ENCODE results near the gene YWHAQ.
A peak's percentile ranks its signal among the peaks of the same experiment; 100 is the strongest.
"Not testable (repeated sequence)": the region's sequence is repeated elsewhere in the genome, so short reads cannot be mapped to it uniquely, and the experiment has no call there.

The YWHAQ gene

DNA sequence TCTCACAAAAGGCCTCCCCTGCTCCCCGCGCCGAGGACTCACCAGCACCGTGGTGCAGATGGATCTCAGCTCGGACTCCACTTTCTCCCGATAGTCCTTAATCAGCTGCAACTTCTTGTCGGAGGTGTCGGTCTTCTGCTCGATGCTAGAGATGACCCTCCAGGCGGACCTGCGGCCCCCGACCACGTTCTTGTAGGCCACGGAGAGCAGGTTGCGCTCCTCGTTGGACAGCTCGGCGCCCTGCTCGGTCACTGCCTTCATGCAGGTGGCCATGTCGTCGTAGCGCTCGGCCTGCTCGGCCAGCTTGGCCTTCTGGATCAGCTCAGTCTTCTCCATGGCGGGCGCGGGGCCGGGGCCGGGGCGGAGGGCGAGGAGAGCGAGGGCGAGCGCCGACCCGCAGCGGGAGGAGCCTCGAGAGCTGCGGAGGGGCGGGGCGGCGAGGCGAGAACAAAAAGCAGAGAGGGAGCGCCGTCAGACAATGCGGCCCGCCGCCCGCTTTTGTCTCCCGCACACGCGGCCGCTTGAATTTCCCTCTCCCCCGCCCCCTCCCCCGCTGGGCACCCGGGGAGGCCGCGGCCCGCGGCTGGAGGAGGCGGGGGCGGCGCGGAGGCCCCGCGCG lies 571 bp downstream of the YWHAQ start:
- no peak for TF ChIP-seq ZNF274 (IDR thresholded peaks at IDR 0.05; ENCODE audit: low read depth, low read length)
- peak overlapping the region; percentile 95 for H3K4me3 ChIP-seq (ENCODE audit: low read length)

DNA sequence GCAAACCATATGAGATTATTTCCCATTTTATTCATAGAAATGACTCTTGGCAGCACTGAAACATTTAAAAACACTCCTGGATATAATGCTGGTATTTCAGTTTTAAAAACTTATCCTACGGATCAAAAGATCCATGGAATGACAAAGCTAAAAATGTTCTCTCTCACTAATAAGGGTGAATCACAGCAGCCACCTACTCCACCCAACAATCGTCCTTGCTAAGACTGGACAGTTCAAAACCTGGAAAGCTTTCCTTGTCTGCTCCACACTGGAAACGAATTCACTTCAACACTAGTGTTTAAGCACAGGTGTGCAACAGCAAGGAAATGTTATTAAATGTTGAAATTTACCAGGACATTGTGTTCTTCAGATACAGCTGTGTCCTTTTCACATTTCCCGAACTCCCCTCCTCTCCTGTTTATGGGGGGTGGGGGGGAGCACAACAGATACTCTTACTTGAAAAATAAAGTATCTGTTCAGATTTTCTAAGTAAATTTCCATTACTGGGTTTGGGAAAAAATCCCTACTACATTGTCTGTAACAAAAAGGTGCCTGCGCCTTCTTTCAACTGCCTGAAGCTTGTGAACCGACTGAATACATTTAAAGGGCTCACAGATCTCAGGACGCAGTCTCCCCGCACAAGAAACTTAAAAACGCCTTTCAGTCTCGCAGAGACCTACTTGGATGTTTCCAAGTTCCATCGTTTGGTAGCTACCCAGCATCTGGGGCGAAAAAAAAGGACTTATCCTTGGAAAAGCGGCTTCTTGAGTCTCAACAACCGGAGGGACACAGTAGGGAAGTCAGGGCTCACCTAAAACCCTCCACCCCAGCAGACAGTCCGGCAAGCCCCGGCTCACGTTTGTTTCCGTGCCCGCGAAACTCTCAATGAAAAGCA lies 1.3 kb downstream of the YWHAQ start:
- TF ChIP-seq ZNF274 (IDR thresholded peaks at IDR 0.05; ENCODE audit: low read depth, low read length) = no peak
- H3K4me3 ChIP-seq (ENCODE audit: low read length) = peak overlapping the region; percentile 95

DNA sequence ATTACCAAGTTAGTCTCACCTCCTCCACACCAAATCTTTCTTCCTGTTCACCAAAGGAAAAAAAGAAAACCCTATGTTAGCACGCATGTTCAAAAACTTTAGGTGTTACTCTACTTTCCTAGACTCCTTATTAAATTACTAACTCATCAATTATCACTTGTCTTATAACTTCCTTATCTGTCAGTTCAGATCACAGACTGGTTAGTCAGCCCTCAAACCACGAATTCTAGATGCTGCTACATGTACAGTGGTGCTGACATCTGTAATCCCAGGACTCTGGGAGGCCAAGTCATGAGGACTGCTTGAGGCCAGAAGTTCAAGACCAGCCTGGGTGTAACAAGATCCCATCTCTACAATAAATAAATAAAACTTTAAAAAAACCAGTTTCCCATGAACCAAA lies 3.5 kb downstream of the YWHAQ start:
- no peak overlapping the region for H3K4me3 ChIP-seq (ENCODE audit: low read length)
- no peak for TF ChIP-seq ZNF274 (IDR thresholded peaks at IDR 0.05; ENCODE audit: low read depth, low read length)

DNA sequence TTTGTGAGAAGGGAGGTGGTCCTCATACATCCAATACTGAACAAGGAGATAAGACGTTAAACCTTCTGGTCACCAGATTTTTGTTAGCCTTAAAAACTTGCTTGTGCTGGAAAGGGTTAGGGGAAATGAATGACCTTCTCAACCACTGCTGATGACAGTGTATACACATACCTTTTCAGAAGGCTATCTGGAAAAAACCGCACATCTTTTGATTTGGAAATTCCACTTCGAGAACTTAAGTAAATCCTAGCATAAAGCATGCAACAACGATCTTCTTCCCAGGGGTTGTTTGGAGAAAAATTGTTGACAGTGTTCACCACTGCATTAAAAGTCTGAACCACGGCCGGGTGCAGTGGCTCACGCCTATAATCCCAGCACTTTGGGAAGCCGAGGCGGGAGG lies 7.6 kb downstream of the YWHAQ start:
- H3K4me3 ChIP-seq (ENCODE audit: low read length) = no peak overlapping the region
- TF ChIP-seq ZNF274 (IDR thresholded peaks at IDR 0.05; ENCODE audit: low read depth, low read length) = no peak

DNA sequence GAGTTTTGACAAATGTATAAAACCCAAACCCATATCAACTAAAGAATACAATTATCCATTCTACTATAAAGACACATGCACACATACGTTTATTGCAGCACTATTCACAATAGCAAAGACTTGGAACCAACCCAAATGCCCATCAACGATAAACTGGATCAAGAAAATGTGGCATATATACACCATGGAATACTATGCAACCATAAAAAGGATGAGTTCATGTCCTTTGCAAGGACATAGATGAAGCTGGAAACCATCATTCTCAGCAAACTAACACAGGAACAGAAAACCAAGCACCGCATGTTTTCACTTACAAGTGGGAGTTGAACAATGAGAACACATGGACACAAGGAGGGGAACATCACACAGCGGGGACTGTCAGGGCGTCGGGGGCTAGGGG lies 9.1 kb downstream of the YWHAQ start:
- not testable (repeated sequence) for H3K4me3 ChIP-seq (ENCODE audit: low read length)

DNA sequence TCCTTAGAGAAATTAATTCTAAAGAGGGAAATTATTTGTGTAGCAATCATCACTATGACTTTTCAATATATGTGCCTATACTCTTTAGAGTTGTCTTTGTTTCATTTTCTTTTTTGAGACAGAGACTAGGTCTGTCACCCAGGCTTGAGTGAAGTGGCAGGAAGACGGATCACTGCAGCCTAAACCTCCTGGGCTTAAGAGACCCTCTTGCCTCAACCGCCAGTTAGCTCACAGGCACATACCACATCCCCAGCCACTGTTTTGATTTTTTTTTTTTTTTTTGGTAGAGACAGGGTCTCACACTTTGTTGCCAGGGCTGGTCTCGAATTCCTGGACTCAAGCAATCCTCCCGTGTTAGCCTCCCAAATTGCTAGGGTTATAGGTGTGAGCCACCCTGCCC lies 12.4 kb downstream of the YWHAQ start:
- no peak for TF ChIP-seq ZNF274 (IDR thresholded peaks at IDR 0.05; ENCODE audit: low read depth, low read length)

DNA sequence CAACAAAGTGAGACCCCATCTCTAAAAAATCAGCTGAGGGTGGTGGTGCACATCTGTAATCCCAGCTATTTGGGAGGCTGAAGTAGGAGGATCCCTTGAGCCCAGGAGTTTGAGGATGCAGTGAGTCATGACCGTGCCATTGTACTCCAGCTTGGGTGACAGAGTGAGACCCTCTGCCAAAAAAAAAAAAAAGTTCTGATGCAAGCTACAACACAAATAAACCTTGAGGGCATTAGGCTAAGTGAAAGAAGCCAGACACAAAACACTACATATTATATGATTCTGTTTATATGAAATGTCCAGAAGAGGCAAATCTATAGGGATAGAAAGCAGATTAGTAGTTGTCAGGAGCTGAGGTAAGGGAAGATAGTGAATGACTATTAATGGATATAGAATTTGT lies 13.0 kb downstream of the YWHAQ start:
- no peak overlapping the region for H3K4me3 ChIP-seq (ENCODE audit: low read length)
- no peak for TF ChIP-seq ZNF274 (IDR thresholded peaks at IDR 0.05; ENCODE audit: low read depth, low read length)

More for the DNA sequence above, 12.4 kb downstream of the YWHAQ start:
- H3K4me3 ChIP-seq (ENCODE audit: low read length) = peak overlapping the region; percentile 60; the same call in 1 of the 2 replicates

DNA sequence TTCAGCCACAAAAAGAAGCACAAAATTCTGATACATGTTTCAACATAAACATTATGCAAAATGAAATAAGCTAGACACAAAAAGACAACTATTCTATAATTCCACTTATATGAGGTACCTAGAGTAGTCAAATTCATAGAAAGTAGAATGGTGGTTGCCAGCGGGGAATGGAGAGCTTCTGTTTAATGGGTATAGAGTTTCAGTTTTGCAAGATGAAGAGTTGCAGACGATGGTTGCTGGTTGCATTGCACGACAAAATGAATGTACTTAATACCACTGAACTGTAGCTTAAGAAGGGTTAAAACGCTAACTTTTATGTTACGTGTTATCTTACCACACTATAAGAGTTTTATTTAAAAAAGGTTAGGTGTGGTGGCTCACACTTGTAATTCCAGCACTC lies 13.5 kb downstream of the YWHAQ start:
- H3K4me3 ChIP-seq (ENCODE audit: low read length) = no peak overlapping the region
- TF ChIP-seq ZNF274 (IDR thresholded peaks at IDR 0.05; ENCODE audit: low read depth, low read length) = no peak

DNA sequence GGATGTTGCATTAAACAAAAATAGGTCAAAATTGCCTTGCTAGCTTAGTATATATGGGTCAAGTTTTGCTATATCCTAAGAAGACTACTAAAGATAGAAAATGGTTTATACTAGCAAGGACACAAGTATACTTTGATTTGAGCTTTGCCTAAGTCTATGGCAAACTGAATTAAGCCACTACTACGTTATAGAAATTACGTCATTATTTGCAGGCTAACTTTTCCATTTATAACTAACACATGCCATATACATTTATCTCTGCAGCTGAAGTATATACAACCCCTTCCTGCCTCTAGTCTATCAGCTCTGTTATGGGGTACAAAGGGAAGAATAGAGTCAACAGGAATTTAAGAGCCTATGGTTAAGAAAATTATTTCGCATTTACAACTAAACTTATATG lies 16.2 kb downstream of the YWHAQ start:
- TF ChIP-seq ZNF274 (IDR thresholded peaks at IDR 0.05; ENCODE audit: low read depth, low read length) = no peak
- H3K4me3 ChIP-seq (ENCODE audit: low read length) = no peak overlapping the region

DNA sequence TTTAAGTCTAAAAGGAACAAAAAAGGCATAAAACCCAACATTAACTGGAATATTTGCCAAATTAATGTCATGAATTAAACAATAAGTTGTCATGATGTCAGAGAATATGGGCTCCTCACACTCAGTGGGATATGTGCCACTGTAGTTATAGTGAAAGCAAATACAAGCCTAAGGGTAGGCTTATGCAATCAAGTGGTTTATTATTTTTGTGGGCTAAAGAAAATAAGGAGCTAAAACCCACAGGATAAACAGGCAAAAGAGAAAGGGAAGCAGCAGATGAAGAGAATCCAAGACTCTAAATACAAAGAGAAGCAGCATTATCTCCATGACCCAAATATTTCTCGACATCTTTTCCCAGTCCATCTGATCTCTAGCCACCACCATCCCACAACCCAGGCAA lies 17.5 kb downstream of the YWHAQ start:
- H3K4me3 ChIP-seq (ENCODE audit: low read length) = no peak overlapping the region
- TF ChIP-seq ZNF274 (IDR thresholded peaks at IDR 0.05; ENCODE audit: low read depth, low read length) = no peak

DNA sequence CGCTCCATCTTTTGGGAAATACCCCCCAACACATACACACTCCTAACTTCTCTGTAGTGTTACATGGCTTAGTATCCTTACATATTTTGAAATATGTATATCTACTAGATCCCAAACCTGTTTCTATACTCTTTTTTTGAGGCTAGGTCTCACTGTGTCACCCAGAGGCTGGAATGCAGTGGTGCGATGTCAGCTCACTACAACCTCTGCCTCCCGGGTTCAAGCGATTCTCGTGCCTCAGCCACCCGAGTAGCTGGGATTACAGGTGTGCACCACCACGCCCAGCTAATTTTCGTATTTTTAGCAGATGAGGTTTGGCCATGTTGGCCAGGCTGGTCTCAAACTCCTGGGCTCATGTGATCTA lies 19.3 kb downstream of the YWHAQ start:
- not testable (repeated sequence) for H3K4me3 ChIP-seq (ENCODE audit: low read length)

DNA sequence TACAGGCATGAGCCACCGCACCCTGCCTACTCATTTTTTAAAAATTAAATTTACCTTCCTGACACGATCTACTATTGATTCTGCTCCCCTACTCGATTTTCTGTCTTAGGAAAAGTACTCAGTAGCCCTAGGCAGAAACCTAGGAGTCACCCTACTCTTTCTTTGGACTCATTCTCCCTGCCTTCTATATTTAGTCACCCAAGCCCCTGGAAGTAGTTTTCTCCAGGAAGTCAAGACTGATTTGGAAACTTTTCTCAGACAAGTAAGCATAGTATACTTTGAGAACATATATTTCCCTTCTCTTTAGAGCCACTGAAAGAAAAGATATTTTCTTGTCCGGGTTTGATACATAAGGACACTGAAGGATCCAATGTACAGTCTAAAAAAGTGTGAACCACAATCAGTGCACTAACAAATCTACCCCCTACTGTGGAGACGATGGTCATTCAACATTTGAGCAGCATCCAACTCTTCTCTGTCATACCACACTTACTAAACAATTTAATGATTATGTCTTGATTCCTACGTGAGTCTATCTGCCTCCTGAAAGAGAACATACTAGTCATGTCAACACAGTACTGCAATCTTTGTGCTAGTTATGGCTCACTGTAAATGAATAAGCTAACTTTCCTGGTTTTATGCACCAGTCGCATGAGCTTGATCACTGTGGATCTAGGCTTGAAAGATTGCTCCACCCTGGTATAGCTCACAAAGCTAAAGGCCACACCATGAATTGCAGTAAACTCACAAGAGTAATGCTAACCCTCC lies 19.8 kb downstream of the YWHAQ start:
- no peak for TF ChIP-seq ZNF274 (IDR thresholded peaks at IDR 0.05; ENCODE audit: low read depth, low read length)
- no peak overlapping the region for H3K4me3 ChIP-seq (ENCODE audit: low read length)

DNA sequence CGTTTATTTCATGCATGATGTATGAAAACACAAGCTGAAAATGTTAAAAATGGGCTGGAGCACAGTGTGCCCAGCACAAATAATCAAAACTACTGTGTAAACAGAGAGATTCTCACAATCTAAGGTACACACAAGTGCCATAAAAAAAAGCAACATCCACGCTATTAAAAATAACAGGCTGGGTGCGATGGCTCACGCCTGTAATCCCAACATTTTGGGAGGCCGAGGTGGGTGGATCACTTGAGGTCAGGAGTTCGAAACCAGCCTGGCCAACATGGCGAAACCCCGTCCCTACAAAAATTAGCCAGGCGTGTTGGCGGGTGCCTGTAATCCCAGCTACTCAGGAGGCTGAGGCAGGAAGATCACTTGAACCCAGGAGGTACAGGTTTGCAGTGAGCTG lies 22.3 kb downstream of the YWHAQ start:
- H3K4me3 ChIP-seq (ENCODE audit: low read length) = peak overlapping the region; percentile 53; the same call in 1 of the 2 replicates

DNA sequence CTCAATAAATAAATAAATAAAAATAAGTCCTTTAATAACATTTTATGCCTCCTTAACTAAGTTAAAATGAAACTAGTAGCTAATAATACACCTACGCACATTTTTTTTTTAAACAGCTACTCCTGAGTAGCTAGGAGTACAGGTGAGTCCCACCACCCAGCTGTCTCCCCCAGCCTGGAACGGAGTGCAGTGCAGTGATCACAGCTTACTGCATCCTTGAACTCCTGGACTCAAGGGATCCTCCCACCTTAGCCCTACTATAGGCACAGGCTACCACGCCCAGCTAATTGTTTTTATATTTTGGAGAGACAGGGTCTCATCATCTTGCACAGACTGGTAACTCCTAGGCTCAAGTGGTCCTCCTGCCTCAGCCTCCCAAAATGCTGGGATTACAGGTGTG lies 28.4 kb downstream of the YWHAQ start:
- no peak overlapping the region for H3K4me3 ChIP-seq (ENCODE audit: low read length)
- no peak for TF ChIP-seq ZNF274 (IDR thresholded peaks at IDR 0.05; ENCODE audit: low read depth, low read length)

DNA sequence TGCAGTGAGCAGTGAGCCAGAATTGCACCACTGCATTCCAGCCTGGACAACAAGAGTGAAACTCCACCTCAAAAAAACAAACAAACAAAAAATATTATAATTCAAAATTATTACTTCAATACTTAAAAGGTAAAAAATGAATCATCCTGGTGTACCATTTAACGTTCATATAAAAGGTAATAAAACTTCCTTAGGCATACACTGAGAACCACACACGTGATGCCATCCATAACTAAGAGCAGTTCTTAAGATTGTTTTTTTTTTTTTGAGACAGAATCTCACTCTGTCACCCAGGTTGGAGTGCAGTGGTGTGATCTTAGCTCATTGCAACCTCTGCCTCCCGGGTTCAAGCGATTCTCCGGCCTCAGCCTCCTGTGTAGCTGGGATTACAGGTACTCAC lies 29.4 kb downstream of the YWHAQ start:
- TF ChIP-seq ZNF274 (IDR thresholded peaks at IDR 0.05; ENCODE audit: low read depth, low read length) = no peak
- H3K4me3 ChIP-seq (ENCODE audit: low read length) = no peak overlapping the region
